HG02623 (cell line): Measurements from ENCODE around the gene LEF1.

Experiments used
- ATAC-seq: cut with Tn5 transposase; IDR thresholded peaks from one replicate; pipeline ENCODE4 v1.9.1; 2021; ENCODE audit warnings: moderate library complexity; ENCODE audit not compliant: unreplicated experiment

LEF1 gene

GRCh38 chr4:108168671-108169523, at the start of gene LEF1:
TSS of gene LEF1 (minus strand) at chr4:108168932. CDS start at chr4:108167767, 1,165 bp downstream.
- peak; percentile 32 for ATAC-seq

- ATAC-seq, result no peak
Observed at GRCh38 chr4:108216510-108216909, 47.8 kb upstream of the LEF1 start.

GRCh38 chr4:108215055-108215454, 46.3 kb upstream of the LEF1 start:
- no peak for ATAC-seq

GRCh38 chr4:108213723-108214122, 45.0 kb upstream of the LEF1 start:
- ATAC-seq, result no peak

- ATAC-seq, result no peak
Observed at GRCh38 chr4:108213308-108213707, 44.6 kb upstream of the LEF1 start.

GRCh38 chr4:108210989-108211835, 42.5 kb upstream of the LEF1 start:
- no peak for ATAC-seq

- no peak for ATAC-seq
Observed at GRCh38 chr4:108209489-108209888, 40.8 kb upstream of the LEF1 start.

- no peak for ATAC-seq
Observed at GRCh38 chr4:108205859-108206258, 37.1 kb upstream of the LEF1 start.

- no peak for ATAC-seq
Observed at GRCh38 chr4:108204518-108204917, 35.8 kb upstream of the LEF1 start.

GRCh38 chr4:108203377-108203776, 34.6 kb upstream of the LEF1 start:
- no peak for ATAC-seq

GRCh38 chr4:108201774-108202173, 33.0 kb upstream of the LEF1 start:
- ATAC-seq, result no peak

GRCh38 chr4:108199881-108200280, 31.1 kb upstream of the LEF1 start:
- no peak for ATAC-seq

- ATAC-seq, result no peak
Observed at GRCh38 chr4:108193886-108194672, 25.3 kb upstream of the LEF1 start.

GRCh38 chr4:108192935-108193334, 24.2 kb upstream of the LEF1 start:
- ATAC-seq, result no peak

GRCh38 chr4:108192056-108192455, 23.3 kb upstream of the LEF1 start:
- no peak for ATAC-seq

GRCh38 chr4:108191269-108191914, 22.7 kb upstream of the LEF1 start:
- ATAC-seq, result no peak

- no peak for ATAC-seq
Observed at GRCh38 chr4:108188770-108189169, 20.0 kb upstream of the LEF1 start.

GRCh38 chr4:108185252-108185651, 16.5 kb upstream of the LEF1 start:
- no peak for ATAC-seq

GRCh38 chr4:108184453-108185049, 15.8 kb upstream of the LEF1 start:
- ATAC-seq, result no peak

- ATAC-seq, result peak; percentile 52
Observed at GRCh38 chr4:108181704-108182103, 13.0 kb upstream of the LEF1 start.
